HepG2 (cell line): ENCODE data around the gene FAM32A. TPM values are rescaled to one million over a fixed set of nuclear protein-coding genes. Genes with fewer than 3 reads are reported as not detected.

Experiments used
- ATF2 ChIP-seq: sonication (generic); formaldehyde crosslinking; IDR thresholded peaks from 2 replicates; pipeline ENCODE4 v1.4.0; 2020; ENCODE audit warnings: missing genetic modification reagents
- ATRX ChIP-seq: sonication (generic); formaldehyde crosslinking; IDR thresholded peaks from 2 replicates; pipeline ENCODE4 v1.4.0; 2020; ENCODE audit warnings: missing genetic modification reagents, borderline replicate concordance
- CC2D1A ChIP-seq: sonication (generic); formaldehyde crosslinking; IDR thresholded peaks from 2 replicates; pipeline ENCODE4 v1.8.1; 2023; ENCODE audit warnings: mild to moderate bottlenecking, missing genetic modification reagents
- CSRNP2 ChIP-seq: sonication (generic); formaldehyde crosslinking; conservative IDR thresholded peaks from 2 replicates; pipeline ENCODE4 v1.8.0; 2022; ENCODE audit warnings: low read depth, missing genetic modification reagents
- GATAD1 ChIP-seq: IDR thresholded peaks from 2 replicates; pipeline ENCODE4 v1.6.1; 2016; ENCODE audit warnings: missing genetic modification reagents, missing compliant biosample characterization
- HDAC2 ChIP-seq: sonication (generic); formaldehyde crosslinking; IDR thresholded peaks from 2 replicates; pipeline ENCODE4 v1.4.0; 2020; ENCODE audit warnings: missing genetic modification reagents
- HES4 ChIP-seq: sonication (generic); formaldehyde crosslinking; IDR thresholded peaks from 2 replicates; pipeline ENCODE4 v1.9.0; 2021; ENCODE audit warnings: mild to moderate bottlenecking, missing genetic modification reagents, borderline replicate concordance
- HNF4G ChIP-seq, 2 experiments: sonication (generic) in 1 of 2; formaldehyde crosslinking in 1 of 2; IDR thresholded peaks; 2 replicates each; pipeline versions ENCODE4 v1.4.0 to v1.6.1; 2011 to 2020; ENCODE audit warnings: borderline replicate concordance in 2 of 2, low read depth in 2 of 2, mild to moderate bottlenecking in 2 of 2, low read length in 1 of 2, missing genetic modification reagents in 1 of 2, moderate library complexity in 1 of 2
- KDM1A ChIP-seq: IDR thresholded peaks from 2 replicates; pipeline ENCODE4 v1.6.1; 2016; ENCODE audit warnings: missing compliant biosample characterization
- KDM4B ChIP-seq: sonication (generic); formaldehyde crosslinking; IDR thresholded peaks from 2 replicates; pipeline ENCODE4 v1.4.0; 2020; ENCODE audit warnings: missing genetic modification reagents
- KLF9 ChIP-seq: IDR thresholded peaks from 2 replicates; pipeline ENCODE4 v1.6.1; 2016; ENCODE audit warnings: low read depth
- MEF2D ChIP-seq: sonication (generic); formaldehyde crosslinking; IDR thresholded peaks from 2 replicates; pipeline ENCODE4 v1.5.1; 2020; ENCODE audit warnings: mild to moderate bottlenecking, missing genetic modification reagents
- MEIS2 ChIP-seq: sonication (generic); formaldehyde crosslinking; IDR thresholded peaks from 2 replicates; pipeline ENCODE4 v1.9.0; 2021; ENCODE audit warnings: mild to moderate bottlenecking, missing genetic modification reagents
- MTERF4 ChIP-seq: sonication (generic); formaldehyde crosslinking; IDR thresholded peaks from 2 replicates; pipeline ENCODE4 v1.8.0; 2023; ENCODE audit warnings: mild to moderate bottlenecking, missing genetic modification reagents
- MYC ChIP-seq: sonication (generic); formaldehyde crosslinking; IDR thresholded peaks from 2 replicates; pipeline ENCODE4 v1.9.0; 2021; ENCODE audit warnings: missing genetic modification reagents, borderline replicate concordance
- NFYB ChIP-seq: sonication (generic); formaldehyde crosslinking; IDR thresholded peaks from 2 replicates; pipeline ENCODE4 v1.4.0; 2020; ENCODE audit warnings: missing genetic modification reagents
- PHF21A ChIP-seq: sonication (generic); formaldehyde crosslinking; IDR thresholded peaks from 2 replicates; pipeline ENCODE4 v1.5.0; 2020; ENCODE audit warnings: mild to moderate bottlenecking, missing genetic modification reagents
- PLRG1 ChIP-seq: fragments of 450-650 bp; conservative IDR thresholded peaks from 2 replicates; pipeline ENCODE4 v1.6.1; 2016
- PTBP1 ChIP-seq: fragments of 200-400 bp; formaldehyde crosslinking; IDR thresholded peaks from 2 replicates; pipeline ENCODE4 v1.6.1; 2018; ENCODE audit warnings: low read length, low read depth; ENCODE audit not compliant: poor library complexity, severe bottlenecking
- REPIN1 ChIP-seq: sonication (generic); formaldehyde crosslinking; IDR thresholded peaks from 2 replicates; pipeline ENCODE4 v1.8.0; 2022; ENCODE audit warnings: missing genetic modification reagents, low read depth, mild to moderate bottlenecking, borderline replicate concordance
- RXRB ChIP-seq: IDR thresholded peaks from 2 replicates; pipeline ENCODE4 v1.6.1; 2016; ENCODE audit warnings: borderline replicate concordance, missing genetic modification reagents, missing compliant biosample characterization
- SP140L ChIP-seq: sonication (generic); formaldehyde crosslinking; IDR thresholded peaks from 2 replicates; pipeline ENCODE4 v1.4.0; 2020; ENCODE audit warnings: missing genetic modification reagents, borderline replicate concordance
- ZBTB42 ChIP-seq: sonication (generic); formaldehyde crosslinking; IDR thresholded peaks from 2 replicates; pipeline ENCODE4 v1.5.0; 2020; ENCODE audit warnings: mild to moderate bottlenecking, missing genetic modification reagents
- ZMYM4 ChIP-seq: sonication (generic); formaldehyde crosslinking; IDR thresholded peaks from 2 replicates; pipeline ENCODE4 v1.8.1; 2023; ENCODE audit warnings: mild to moderate bottlenecking, missing genetic modification reagents
- ZNF124 ChIP-seq: sonication (generic); formaldehyde crosslinking; IDR thresholded peaks from 2 replicates; pipeline ENCODE4 v1.4.0; 2020; ENCODE audit warnings: missing genetic modification reagents
- ZNF136 ChIP-seq: sonication (generic); formaldehyde crosslinking; IDR thresholded peaks from 2 replicates; pipeline ENCODE4 v1.8.1; 2022; ENCODE audit warnings: low read depth, mild to moderate bottlenecking, moderate library complexity, missing genetic modification reagents
- ZNF572 ChIP-seq: sonication (generic); formaldehyde crosslinking; IDR thresholded peaks from 2 replicates; pipeline ENCODE4 v1.5.1; 2020; ENCODE audit warnings: mild to moderate bottlenecking, missing genetic modification reagents
- ZNF619 ChIP-seq: sonication (generic); formaldehyde crosslinking; IDR thresholded peaks from 2 replicates; pipeline ENCODE4 v1.4.0; 2020; ENCODE audit warnings: mild to moderate bottlenecking, missing genetic modification reagents
- polyA plus RNA-seq, 8 experiments: library from polyadenylated mRNA; depleted of rRNA in 3 of 8; stranded (reverse) in 7 of 8; unstranded in 1 of 8; fragments of >200 nt; fragmentation: Illumina TruSeq in 4 of 8; extraction: Trizol in 4 of 8; gene quantifications; 2 replicates each; pipeline versions ENCODE4 v1.2.1 to v1.2.3, GENCODE V29; 2011 to 2016; ENCODE audit warnings: low read depth in 4 of 8, missing spikeins in 1 of 8, mixed read lengths in 1 of 8; ENCODE audit not compliant: insufficient read depth in 1 of 8
- total RNA-seq, 5 experiments: library from RNA; depleted of rRNA; stranded (reverse); fragments of >200 nt; fragmentation: Illumina TruSeq; extraction: Trizol; gene quantifications; 2 replicates each; pipeline ENCODE4 v1.2.3, GENCODE V29; 2016; ENCODE audit warnings: low read depth in 1 of 5

The FAM32A gene
- total and polyA plus RNA-seq, 2 of the 13 experiments (the other 11 are each of a cell fraction or from before 2014, with no cell fraction given) = 85.8 to 86.2 TPM

- TF ChIP-seq MEF2D (CRISPR knock-in tag) (peak; percentile 38; the same call in 1 of the 2 replicates), RXRB (CRISPR knock-in tag) (no peak), ZNF619 (CRISPR knock-in tag) (peak; percentile 7; the same call in 1 of the 2 replicates), HDAC2 (CRISPR knock-in tag) (peak; percentile 75), PLRG1 (no peak), CSRNP2 (CRISPR knock-in tag) (no peak), PHF21A (CRISPR knock-in tag) (peak; percentile 91), PTBP1 (no peak), HNF4G (IDR thresholded peaks at IDR 0.05; ENCODE audit: borderline replicate concordance, low read depth, low read length) (peak; percentile 17; the same call in 1 of the 2 replicates), HNF4G (CRISPR knock-in tag; IDR thresholded peaks at IDR 0.05; ENCODE audit: borderline replicate concordance, low read depth) (peak; percentile 9; the same call in 1 of the 2 replicates), ATF2 (CRISPR knock-in tag) (no peak), KDM1A (CRISPR knock-in tag) (no peak), MEIS2 (peak; percentile 62; the same call in 1 of the 2 replicates), KDM4B (CRISPR knock-in tag) (no peak), NFYB (no peak), MYC (CRISPR knock-in tag) (peak; percentile 78), HES4 (CRISPR knock-in tag) (no peak), ZNF124 (CRISPR knock-in tag) (peak; percentile 27; the same call in 1 of the 2 replicates), REPIN1 (CRISPR knock-in tag) (no peak; the same call in 1 of the 2 replicates), ZNF572 (CRISPR knock-in tag) (no peak), CC2D1A (no peak), ZBTB42 (CRISPR knock-in tag) (no peak), ZNF136 (CRISPR knock-in tag) (0 out of 2 replicates have a peak, but pooled peaks have one; percentile 84), ZMYM4 (CRISPR knock-in tag) (no peak; the same call in 1 of the 2 replicates), MTERF4 (CRISPR knock-in tag) (0 out of 2 replicates have a peak, but pooled peaks have one; percentile 14), KLF9 (CRISPR knock-in tag) (0 out of 2 replicates have a peak, but pooled peaks have one; percentile 44), ATRX (CRISPR knock-in tag) (no peak), SP140L (no peak; the same call in 1 of the 2 replicates), GATAD1 (CRISPR knock-in tag) (peak; percentile 90)
Measured at GRCh38 chr19:16197622-16198369, 12.6 kb downstream of the FAM32A start, which contains the start of gene AP1M1 (continued).
